Ramos (cell line): ENCODE measurements around the gene RNU4-1.

Experiments
- in situ Hi-C: fragments of 300-500 bp; cut with MboI; formaldehyde crosslinking; loops from one replicate; pipeline ENCODE4 v1.14.3; 2022; ENCODE audit warnings: low sequenced_read_pairs; ENCODE audit not compliant: unreplicated experiment

Gene RNU4-1

GRCh38 chr12:120301962-120302815 lies 9.2 kb upstream of the RNU4-1 start, which contains the start of gene SIRT4:
Gene SIRT4 (plus strand): TSS chr12:120302321. CDS start chr12:120303562, 1,241 bp downstream.
- in situ Hi-C loops: no loop called here

GRCh38 chr12:120292411-120292660 lies 701 bp downstream of the RNU4-1 start:
- in situ Hi-C loops: no loop called here

- in situ Hi-C loops: no loop called here
Measured at GRCh38 chr12:120290609-120291305, 2.3 kb downstream of the RNU4-1 start.

- in situ Hi-C loops: no loop called here
Measured at GRCh38 chr12:120287491-120287890, 5.5 kb downstream of the RNU4-1 start.

GRCh38 chr12:120286768-120287490 lies 6.1 kb downstream of the RNU4-1 start:
- in situ Hi-C loops: no loop called here

- in situ Hi-C loops: no loop called here
Measured at GRCh38 chr12:120284381-120284780, 8.7 kb downstream of the RNU4-1 start.

- in situ Hi-C loops: no loop called here
Measured at GRCh38 chr12:120283318-120283717, 9.7 kb downstream of the RNU4-1 start.

- in situ Hi-C loops: no loop called here
Measured at GRCh38 chr12:120278137-120279069, 14.6 kb downstream of the RNU4-1 start.

GRCh38 chr12:120276734-120277133 lies 16.3 kb downstream of the RNU4-1 start:
- in situ Hi-C loops: no loop called here

- in situ Hi-C loops: loop anchor here (25.0 kb wide), 1 partner anchor 580 kb away; no protein-coding TSS in a partner anchor
Measured at GRCh38 chr12:120267736-120268135, 25.3 kb downstream of the RNU4-1 start.

- in situ Hi-C loops: loop anchor here (25.0 kb wide), 1 partner anchor 579 kb away; no protein-coding TSS in a partner anchor
Measured at GRCh38 chr12:120266180-120266870, 26.7 kb downstream of the RNU4-1 start.

GRCh38 chr12:120265473-120266179 lies 27.4 kb downstream of the RNU4-1 start, which contains the start of gene PXN:
Gene PXN (minus strand): TSS chr12:120265730. CDS start chr12:120265629, 101 bp downstream.
- in situ Hi-C loops: loop anchor here (25.0 kb wide), 1 partner anchor 578 kb away; no protein-coding TSS in a partner anchor

GRCh38 chr12:120264904-120265472 lies 28.0 kb downstream of the RNU4-1 start:
- in situ Hi-C loops: loop anchor here (25.0 kb wide), 1 partner anchor 578 kb away; no protein-coding TSS in a partner anchor

- in situ Hi-C loops: loop anchor here (25.0 kb wide), 1 partner anchor 577 kb away; no protein-coding TSS in a partner anchor
Measured at GRCh38 chr12:120264086-120264903, 28.7 kb downstream of the RNU4-1 start.

GRCh38 chr12:120263748-120264085 lies 29.3 kb downstream of the RNU4-1 start:
- in situ Hi-C loops: loop anchor here (25.0 kb wide), 1 partner anchor 576 kb away; no protein-coding TSS in a partner anchor

- in situ Hi-C loops: loop anchor here (25.0 kb wide), 1 partner anchor 576 kb away; no protein-coding TSS in a partner anchor
Measured at GRCh38 chr12:120262852-120263747, 29.9 kb downstream of the RNU4-1 start.
